Measurements from ENCODE around the gene DCUN1D1.
"Not testable (repeated sequence)": the region's sequence is repeated elsewhere in the genome, so short reads cannot be mapped to it uniquely, and the experiment has no call there.

DCUN1D1 gene

DNA sequence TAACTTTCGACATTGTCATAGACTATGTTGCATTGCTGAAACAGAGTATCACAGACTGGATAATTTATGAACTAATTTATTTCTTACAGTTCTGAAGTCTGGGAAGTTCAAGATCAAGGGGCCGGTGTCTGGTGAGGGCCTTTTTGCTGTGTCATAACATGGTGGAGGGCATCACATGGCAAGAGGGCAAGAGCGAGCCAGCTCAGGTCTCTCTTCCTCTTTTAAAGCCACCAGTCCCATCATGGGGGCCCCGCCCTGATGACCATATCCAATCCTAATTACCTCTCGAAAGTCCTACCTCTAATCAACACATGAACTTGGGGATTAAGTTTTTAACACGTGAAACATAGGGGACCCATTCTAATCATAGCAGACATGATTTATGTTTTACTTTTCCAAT, 33.5 kb upstream of the DCUN1D1 start:
- DNase-seq (ENCODE audit: low spot score): no peak
- TF ChIP-seq, protein P1, sequence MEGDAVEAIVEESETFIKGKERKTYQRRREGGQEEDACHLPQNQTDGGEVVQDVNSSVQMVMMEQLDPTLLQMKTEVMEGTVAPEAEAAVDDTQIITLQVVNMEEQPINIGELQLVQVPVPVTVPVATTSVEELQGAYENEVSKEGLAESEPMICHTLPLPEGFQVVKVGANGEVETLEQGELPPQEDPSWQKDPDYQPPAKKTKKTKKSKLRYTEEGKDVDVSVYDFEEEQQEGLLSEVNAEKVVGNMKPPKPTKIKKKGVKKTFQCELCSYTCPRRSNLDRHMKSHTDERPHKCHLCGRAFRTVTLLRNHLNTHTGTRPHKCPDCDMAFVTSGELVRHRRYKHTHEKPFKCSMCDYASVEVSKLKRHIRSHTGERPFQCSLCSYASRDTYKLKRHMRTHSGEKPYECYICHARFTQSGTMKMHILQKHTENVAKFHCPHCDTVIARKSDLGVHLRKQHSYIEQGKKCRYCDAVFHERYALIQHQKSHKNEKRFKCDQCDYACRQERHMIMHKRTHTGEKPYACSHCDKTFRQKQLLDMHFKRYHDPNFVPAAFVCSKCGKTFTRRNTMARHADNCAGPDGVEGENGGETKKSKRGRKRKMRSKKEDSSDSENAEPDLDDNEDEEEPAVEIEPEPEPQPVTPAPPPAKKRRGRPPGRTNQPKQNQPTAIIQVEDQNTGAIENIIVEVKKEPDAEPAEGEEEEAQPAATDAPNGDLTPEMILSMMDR (IDR thresholded peaks at IDR 0.05; ENCODE audit: borderline replicate concordance, control extremely low read depth, extremely low read depth, insufficient read depth, missing control alignments): no peak

DNA sequence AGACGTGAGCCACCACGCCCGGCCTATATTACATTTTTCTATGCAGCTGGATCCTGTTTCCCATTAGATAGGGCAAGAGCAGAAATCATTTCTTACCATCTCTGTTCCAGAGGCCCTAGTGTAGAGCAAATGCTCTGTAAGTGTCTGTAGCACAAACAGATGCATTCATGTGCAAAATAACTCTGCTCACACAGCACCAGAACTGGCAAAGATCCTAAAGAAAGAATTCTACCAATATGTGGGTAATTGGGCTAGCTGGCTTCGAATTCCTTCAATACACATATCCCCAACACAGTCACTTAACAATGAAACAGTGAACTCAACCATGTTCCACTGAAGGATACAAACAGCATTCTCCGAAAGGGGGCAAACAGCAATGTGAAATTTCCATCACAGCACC, 32.7 kb upstream of the DCUN1D1 start:
- DNase-seq (ENCODE audit: low spot score): no peak
- in situ Hi-C loops (cut with MboI; ENCODE audit: low sequenced_read_pairs, unreplicated experiment): no loop called here
- TF ChIP-seq, protein P1 (IDR thresholded peaks at IDR 0.05; ENCODE audit: borderline replicate concordance, control extremely low read depth, extremely low read depth, insufficient read depth, missing control alignments): no peak

More for the DNA sequence above, 33.5 kb upstream of the DCUN1D1 start:
- in situ Hi-C loops (cut with MboI; ENCODE audit: low sequenced_read_pairs, unreplicated experiment): no loop called here

DNA sequence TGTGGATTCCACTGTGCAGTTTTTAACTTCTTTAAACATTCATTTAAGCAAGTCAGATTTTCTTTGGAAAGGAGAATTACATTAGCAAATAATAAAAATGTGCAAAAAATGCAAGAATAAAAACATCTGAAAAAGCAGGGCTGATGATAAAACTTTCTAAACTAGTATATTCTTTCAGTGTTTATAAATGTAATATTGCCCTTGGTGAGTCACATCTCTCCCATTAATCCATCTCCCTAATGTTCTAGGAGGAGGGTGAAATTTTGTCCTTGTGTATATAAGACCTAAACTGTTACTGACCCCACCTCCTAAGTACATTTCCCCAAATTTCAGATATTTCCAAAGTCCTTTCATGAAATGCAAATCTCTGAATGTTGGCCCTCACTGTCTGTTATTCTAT, 28.5 kb upstream of the DCUN1D1 start:
- no peak for DNase-seq (ENCODE audit: low spot score)
- TF ChIP-seq, protein P1 (IDR thresholded peaks at IDR 0.05; ENCODE audit: borderline replicate concordance, control extremely low read depth, extremely low read depth, insufficient read depth, missing control alignments): no peak
- in situ Hi-C loops (cut with MboI; ENCODE audit: low sequenced_read_pairs, unreplicated experiment): no loop called here

DNA sequence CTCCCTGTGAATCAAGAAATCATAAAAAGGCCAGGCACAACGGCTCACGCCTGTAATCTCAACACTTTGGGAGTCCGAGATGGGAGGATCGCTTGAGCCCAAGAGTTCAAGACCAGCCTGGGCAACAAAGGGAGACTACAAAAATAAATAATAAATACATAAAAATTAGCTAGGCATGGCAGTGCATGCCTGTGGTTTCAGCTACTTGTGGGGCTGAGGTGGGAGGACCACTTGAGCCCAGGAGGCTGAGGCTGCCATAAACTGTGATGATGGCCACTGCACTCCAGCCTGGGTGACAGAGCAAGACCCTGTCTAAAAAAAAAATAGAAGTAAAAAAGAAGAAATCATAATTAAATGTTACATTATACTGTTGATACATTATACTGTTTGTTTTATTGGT, 28.0 kb upstream of the DCUN1D1 start:
- TF ChIP-seq, protein P1 (IDR thresholded peaks at IDR 0.05; ENCODE audit: borderline replicate concordance, control extremely low read depth, extremely low read depth, insufficient read depth, missing control alignments): no peak
- DNase-seq (ENCODE audit: low spot score): no peak
- in situ Hi-C loops (cut with MboI; ENCODE audit: low sequenced_read_pairs, unreplicated experiment): no loop called here

DNA sequence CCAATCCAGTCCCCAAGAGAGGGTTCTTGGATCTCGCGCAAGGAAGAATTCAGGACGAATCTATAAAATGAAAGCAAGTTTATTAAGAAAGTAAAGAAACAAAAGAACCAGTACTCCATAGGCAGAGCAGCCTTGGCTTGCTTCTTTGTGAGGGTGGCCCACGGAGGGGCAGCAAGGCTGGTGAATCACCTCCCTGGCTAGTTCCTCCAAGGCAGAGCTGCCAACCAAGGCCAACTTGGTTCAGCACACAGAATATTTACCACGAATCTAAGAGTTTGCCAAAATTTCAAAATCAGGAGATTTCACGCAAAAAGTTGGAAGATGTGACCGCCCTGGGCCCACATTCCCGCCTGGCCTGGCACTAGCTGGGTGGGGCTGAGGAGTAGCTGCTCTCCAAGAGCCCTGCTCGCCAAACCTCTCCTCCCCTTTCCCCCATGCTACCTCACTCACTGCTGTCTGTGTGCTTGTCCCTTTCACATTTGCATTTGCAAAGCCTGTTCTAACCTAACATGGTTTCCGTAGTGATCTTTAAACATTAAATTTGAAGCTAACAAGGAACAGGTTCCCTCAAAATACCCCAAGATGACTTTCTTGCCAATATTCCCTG, 26.2 kb upstream of the DCUN1D1 start:
- TF ChIP-seq, protein P1 (IDR thresholded peaks at IDR 0.05; ENCODE audit: borderline replicate concordance, control extremely low read depth, extremely low read depth, insufficient read depth, missing control alignments): no peak
- in situ Hi-C loops (cut with MboI; ENCODE audit: low sequenced_read_pairs, unreplicated experiment): no loop called here
- no peak for DNase-seq (ENCODE audit: low spot score)

DNA sequence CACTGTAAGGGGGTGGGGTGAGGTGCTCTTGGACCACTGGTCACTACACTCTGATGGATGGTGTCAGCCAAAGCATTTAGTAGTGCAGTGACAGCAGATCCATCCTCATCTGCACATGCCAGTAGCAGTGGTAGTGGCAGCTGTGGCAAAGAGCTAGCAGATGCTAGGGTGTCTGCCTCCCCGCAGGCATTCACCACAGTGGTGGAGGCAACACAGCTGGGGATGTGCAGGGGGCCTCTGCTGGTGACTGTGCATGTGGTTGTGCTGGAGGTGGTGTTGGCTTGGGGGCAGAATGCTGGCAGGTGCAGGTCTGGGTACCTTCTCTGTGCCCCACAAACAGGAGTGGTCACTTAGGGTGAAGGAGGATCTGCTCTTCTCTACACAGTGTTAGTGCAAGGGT, 19.4 kb upstream of the DCUN1D1 start:
- DNase-seq (ENCODE audit: low spot score): no peak
- TF ChIP-seq, protein P1 (IDR thresholded peaks at IDR 0.05; ENCODE audit: borderline replicate concordance, control extremely low read depth, extremely low read depth, insufficient read depth, missing control alignments): no peak
- in situ Hi-C loops (cut with MboI; ENCODE audit: low sequenced_read_pairs, unreplicated experiment): no loop called here

DNA sequence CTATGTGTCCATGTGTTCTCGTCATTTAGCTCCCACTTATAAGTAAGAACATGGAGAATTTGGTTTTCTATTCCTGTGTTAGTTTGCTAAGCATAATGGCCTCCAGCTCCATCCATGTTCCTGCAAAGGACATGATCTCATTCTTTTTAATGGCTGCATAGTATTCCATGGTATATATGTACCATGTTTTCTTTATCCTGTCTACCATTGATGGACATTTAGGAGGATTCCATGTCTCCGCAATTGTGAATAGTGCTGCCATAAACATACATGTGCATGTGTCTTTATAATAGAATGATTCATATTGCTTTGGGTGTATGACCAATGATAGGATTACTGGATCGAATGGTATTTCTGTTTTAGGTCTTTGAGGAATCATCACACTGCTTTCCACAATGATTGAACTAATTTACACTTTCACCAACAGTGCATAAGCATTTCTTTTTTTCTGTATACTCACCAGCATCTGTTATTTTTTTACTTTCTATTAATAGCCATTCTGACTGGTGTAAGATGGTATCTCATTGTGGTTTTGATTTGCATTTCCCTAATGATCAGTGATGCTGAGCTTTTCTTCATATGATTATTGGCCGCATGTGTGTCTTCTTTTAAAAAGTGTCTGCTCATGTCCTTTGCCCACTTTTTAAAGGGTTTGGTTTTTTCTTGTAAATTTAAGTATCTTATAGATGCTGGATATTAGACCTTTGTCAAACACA, 13.3 kb upstream of the DCUN1D1 start:
- DNase-seq (ENCODE audit: low spot score); in situ Hi-C loops (cut with MboI; ENCODE audit: low sequenced_read_pairs, unreplicated experiment): not testable (repeated sequence)

All from GM13976 (cell line).